PC-9 (cell line): ENCODE data around the gene ELP4.

Experiments
- EZH2 ChIP-seq: fragments of 200-600 bp; sonication (generic); IDR thresholded peaks from 2 replicates; pipeline ENCODE4 v1.8.0; 2017; ENCODE audit warnings: antibody characterized with exemption, low read depth
- TF ChIP-seq, protein P1 (sequence below): fragments of 200-600 bp; sonication (generic); conservative IDR thresholded peaks from 2 replicates; pipeline ENCODE4 v1.6.1; 2017; ENCODE audit warnings: mixed run types, antibody characterized with exemption, mild to moderate bottlenecking, moderate library complexity

DNA sequence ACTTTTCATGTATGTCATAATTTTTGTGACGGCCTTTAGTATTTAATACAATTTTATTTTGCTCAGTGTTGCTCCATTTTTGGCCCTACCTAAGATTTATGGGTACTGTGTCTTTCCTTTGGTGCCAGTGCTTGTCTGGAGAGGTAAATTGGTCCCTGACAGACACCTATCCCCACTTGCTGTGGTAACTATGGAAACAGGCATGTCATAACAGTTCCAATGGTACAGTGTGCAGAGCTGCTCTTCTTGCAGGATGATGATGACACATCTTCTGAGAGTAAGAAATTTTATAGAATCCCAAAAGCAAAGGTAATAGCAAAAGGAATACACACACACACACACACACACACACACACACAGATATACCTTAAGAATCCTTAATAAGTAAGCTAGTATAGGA lies 118.5 kb downstream of the ELP4 start:
- TF ChIP-seq, protein P1, sequence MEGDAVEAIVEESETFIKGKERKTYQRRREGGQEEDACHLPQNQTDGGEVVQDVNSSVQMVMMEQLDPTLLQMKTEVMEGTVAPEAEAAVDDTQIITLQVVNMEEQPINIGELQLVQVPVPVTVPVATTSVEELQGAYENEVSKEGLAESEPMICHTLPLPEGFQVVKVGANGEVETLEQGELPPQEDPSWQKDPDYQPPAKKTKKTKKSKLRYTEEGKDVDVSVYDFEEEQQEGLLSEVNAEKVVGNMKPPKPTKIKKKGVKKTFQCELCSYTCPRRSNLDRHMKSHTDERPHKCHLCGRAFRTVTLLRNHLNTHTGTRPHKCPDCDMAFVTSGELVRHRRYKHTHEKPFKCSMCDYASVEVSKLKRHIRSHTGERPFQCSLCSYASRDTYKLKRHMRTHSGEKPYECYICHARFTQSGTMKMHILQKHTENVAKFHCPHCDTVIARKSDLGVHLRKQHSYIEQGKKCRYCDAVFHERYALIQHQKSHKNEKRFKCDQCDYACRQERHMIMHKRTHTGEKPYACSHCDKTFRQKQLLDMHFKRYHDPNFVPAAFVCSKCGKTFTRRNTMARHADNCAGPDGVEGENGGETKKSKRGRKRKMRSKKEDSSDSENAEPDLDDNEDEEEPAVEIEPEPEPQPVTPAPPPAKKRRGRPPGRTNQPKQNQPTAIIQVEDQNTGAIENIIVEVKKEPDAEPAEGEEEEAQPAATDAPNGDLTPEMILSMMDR = no peak
- TF ChIP-seq EZH2 = no peak
